LNCaP clone FGC (cell line): Measurements from ENCODE around the gene RNF6.

Source experiments
- DNase-seq: peaks from one replicate; pipeline ENCODE4 v3.0.0-alpha.2; 2011; ENCODE audit warnings: low read depth
- H3K4me3 ChIP-seq: 2 replicates; pipeline ENCODE4 v1.5.1; 2011; ENCODE audit warnings: mild to moderate bottlenecking, low read depth, low read length, control low read depth
- TF ChIP-seq, protein P1 (sequence below): IDR thresholded peaks from 2 replicates; pipeline ENCODE4 v1.5.1; 2012; ENCODE audit warnings: mild to moderate bottlenecking; ENCODE audit not compliant: control insufficient read depth, insufficient read depth; ENCODE audit errors: extremely low read depth

Gene RNF6

DNA sequence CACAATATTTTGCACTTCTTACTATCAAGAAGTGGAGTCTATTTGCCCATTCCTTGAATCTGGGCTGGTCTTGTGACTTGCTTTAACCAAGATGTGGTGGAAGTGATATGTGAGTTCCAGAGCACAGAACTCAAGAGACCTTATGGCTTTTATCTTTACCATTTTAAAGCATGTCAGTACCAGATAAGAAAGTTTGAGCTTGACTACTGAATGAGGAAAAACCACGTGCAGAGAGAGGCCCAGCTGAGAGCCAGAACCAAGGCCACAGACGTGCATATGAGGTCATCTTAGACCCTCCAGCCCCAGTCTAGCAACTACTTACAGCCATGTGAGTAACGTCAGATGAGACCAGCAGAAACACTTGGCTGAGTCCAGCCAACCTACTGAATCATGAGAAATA lies 25.5 kb upstream of the RNF6 start:
- TF ChIP-seq, protein P1, sequence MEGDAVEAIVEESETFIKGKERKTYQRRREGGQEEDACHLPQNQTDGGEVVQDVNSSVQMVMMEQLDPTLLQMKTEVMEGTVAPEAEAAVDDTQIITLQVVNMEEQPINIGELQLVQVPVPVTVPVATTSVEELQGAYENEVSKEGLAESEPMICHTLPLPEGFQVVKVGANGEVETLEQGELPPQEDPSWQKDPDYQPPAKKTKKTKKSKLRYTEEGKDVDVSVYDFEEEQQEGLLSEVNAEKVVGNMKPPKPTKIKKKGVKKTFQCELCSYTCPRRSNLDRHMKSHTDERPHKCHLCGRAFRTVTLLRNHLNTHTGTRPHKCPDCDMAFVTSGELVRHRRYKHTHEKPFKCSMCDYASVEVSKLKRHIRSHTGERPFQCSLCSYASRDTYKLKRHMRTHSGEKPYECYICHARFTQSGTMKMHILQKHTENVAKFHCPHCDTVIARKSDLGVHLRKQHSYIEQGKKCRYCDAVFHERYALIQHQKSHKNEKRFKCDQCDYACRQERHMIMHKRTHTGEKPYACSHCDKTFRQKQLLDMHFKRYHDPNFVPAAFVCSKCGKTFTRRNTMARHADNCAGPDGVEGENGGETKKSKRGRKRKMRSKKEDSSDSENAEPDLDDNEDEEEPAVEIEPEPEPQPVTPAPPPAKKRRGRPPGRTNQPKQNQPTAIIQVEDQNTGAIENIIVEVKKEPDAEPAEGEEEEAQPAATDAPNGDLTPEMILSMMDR: no peak
- H3K4me3 ChIP-seq: no peak overlapping the region
- DNase-seq: no peak

DNA sequence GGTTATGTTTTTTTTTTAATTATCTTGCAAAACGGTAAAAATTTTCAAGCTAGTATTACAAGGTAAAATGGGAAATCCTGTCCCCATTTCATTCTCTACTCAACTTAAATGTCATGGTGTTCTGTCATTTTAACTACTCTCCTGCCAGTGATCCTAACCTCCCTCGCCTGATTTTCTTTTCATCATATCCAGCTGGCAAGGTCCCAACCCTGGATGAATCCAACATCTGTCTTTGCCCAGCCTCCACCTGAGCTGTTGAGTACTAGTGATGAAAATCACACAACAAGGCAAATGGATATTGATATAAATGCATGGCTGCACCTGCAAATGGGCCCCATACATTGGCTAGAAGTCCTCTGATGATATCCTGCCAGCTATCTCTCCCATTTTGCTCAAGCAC lies 24.9 kb upstream of the RNF6 start:
- TF ChIP-seq, protein P1: no peak
- no peak overlapping the region for H3K4me3 ChIP-seq
- DNase-seq: no peak

DNA sequence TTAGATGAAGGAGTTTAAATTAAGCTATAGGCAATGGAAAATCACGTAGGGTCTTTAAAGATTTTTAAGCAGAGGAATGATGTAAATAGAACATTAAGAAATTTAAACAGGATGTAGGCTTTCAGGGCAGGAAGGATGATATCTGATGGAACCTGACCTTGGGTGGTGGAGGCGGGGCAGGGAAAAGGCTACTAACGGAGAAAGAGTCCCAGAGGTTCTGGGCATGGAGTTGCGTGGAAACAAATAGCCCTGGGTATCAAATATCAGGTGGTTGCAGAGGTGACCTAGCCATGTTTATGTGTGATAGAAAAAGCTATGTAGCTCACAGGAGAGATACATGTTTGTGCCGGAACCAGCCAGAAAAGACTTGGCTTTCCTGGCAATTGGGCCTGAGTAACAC lies 24.0 kb upstream of the RNF6 start:
- no peak for DNase-seq
- TF ChIP-seq, protein P1: no peak
- no peak overlapping the region for H3K4me3 ChIP-seq

DNA sequence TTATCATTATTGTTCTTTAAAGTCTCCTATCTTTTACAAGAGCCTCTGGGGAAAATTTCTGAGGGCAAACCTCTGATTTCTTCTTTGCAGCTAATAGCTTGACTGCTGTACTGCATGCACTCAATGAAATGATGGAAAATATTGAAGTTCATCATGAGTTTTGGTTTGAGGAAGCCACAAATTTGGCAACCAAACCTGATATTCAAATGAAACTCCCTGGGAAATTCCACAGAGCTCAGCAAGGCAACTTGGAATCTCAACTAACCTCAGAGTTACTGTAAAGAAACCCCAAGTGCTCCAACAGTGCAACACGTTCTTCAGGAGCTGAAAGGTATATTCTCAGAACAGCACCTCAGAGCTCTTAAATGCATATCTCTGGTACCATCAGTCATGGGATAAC lies 14.2 kb upstream of the RNF6 start:
- TF ChIP-seq, protein P1: no peak
- no peak for DNase-seq
- H3K4me3 ChIP-seq: no peak overlapping the region

DNA sequence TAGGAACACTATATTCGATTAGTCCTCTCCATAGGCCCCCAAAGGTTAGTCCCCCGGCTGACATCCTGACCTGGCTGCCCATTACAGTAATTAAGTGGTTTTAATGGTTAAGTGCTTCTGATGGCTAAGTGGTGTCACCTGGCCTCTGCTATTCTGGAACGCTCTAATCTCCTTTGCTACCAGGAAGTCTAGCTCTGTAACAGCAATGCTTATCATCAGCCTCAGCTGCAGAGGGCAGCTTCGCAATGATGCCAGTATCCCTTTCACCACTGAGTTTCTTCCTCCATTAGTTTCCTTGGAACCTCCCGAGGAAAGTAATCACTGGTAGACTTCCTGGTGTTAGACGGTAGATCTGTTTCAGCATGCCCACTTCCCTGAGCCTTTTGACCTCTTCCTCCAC lies 8.6 kb upstream of the RNF6 start:
- TF ChIP-seq, protein P1: no peak
- no peak for DNase-seq
- H3K4me3 ChIP-seq: no peak overlapping the region

DNA sequence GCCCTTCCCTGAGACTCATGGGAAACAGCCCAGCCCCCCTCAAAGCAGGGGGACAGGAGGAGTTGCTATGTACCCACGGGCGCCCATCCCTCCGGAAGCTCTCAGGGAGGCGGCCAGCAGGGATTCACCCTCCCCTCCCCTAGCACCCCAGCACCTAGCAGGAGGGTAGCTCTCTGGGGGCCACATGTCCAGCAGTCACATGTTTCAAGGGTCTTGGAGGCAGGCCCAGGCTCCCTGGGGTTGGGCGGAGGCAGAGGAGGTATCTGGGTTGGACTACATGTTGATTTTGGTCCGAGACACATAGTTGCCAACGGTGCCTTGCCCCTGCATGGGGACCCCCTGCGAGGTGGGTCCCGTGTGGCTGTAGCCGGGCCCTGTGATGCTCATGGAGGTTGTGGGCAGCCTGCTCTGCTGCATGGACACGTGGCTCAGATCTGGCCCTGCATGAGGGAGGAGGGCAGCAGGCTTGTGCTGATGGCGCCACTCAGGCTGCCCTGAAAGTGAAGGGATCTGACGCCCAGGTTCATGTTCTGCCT lies 7.0 kb upstream of the RNF6 start:
- no peak for DNase-seq
- no peak overlapping the region for H3K4me3 ChIP-seq
- TF ChIP-seq, protein P1: no peak

DNA sequence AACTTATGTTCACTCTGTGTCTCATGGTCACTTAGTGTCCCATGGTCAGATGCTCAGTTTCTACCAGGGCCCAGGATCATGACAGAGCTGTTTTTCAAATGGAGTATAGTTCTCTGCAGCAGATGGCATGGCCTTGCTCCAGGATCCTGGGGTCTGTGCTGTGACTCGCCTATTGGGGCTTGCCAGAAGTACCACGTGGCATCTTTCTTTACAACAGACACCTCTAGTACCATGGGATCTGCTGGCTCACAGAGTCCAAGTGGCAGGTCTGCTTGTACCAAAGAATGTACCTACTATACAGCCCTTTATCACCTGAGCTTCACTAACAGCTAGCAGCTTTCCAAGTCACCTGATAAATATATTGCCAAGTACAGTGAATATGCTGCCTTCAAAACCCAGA lies 6.0 kb upstream of the RNF6 start:
- DNase-seq: no peak
- TF ChIP-seq, protein P1: no peak
- no peak overlapping the region for H3K4me3 ChIP-seq
